ENCODE data around the gene PRKCH. TPM values are rescaled to one million over a fixed set of nuclear protein-coding genes. Genes with fewer than 3 reads are reported as not detected.

Gene PRKCH
- total RNA-seq, 2 experiments from 2014 or later: 0.85 to 2.3 TPM

GRCh38 chr14:61575126-61575525 lies 253.7 kb downstream of the PRKCH start:
- CTCF ChIA-PET (ENCODE audit: unreplicated experiment): no interaction called here

GRCh38 chr14:61575551-61576150 lies 254.3 kb downstream of the PRKCH start:
- Histone ChIP-seq H3K79me2 (ENCODE audit: insufficient read depth, low read depth, low read length) (no peaks in the 10 kb centered on the region), H4K20me1 (ENCODE audit: insufficient read depth, low read length) (no peaks in the 10 kb centered on the region), H2AFZ (ENCODE audit: low read length) (no peak overlapping the region), H3K36me3 (ENCODE audit: insufficient read depth, low read length) (no peaks in the 10 kb centered on the region), H3K4me1 (ENCODE audit: insufficient read depth, low read length, poor library complexity, severe bottlenecking) (peaks cover 22% of the 10 kb centered on the region), H3K9me2 (ENCODE audit: insufficient read depth, low read length) (no peaks in the 10 kb centered on the region), H3K9me3 (ENCODE audit: low read length) (no peaks in the 10 kb centered on the region), H3K4me2 (ENCODE audit: low read length) (no peak overlapping the region), H3K4me3 (ENCODE audit: low read depth, low read length, poor library complexity, severe bottlenecking) (no peak overlapping the region), H3K27ac (ENCODE audit: low read depth, low read length, poor library complexity, severe bottlenecking) (no peak overlapping the region)
- intact Hi-C loops (cut with micrococcal nuclease; ENCODE audit: unreplicated experiment): no loop called here
- DNase-seq (ENCODE audit: low spot score): no peak
- POLR2A ChIA-PET: interaction anchor here (0.5 to 0.8 kb wide), 2 partner anchors 48 to 145 kb away, joined by 3 to 5 read pairs; no protein-coding TSS in a partner anchor
- BruUV-seq (replicated peaks): no TSS peak
- no peak for TF ChIP-seq EZH2phosphoT487 (IDR thresholded peaks at IDR 0.05; ENCODE audit: borderline replicate concordance, low read depth, low read length)
- CTCF ChIA-PET (ENCODE audit: unreplicated experiment): no interaction called here

More at GRCh38 chr14:61575126-61575525, 253.7 kb downstream of the PRKCH start:
- H3K4me3 ChIP-seq (ENCODE audit: low read depth, low read length, poor library complexity, severe bottlenecking): no peak overlapping the region
- no peak for DNase-seq (ENCODE audit: low spot score)
- H2AFZ ChIP-seq (ENCODE audit: low read length): no peak overlapping the region
- H4K20me1 ChIP-seq (ENCODE audit: insufficient read depth, low read length): no peaks in the 10 kb centered on the region
- intact Hi-C loops (cut with micrococcal nuclease; ENCODE audit: unreplicated experiment): no loop called here
- H3K79me2 ChIP-seq (ENCODE audit: insufficient read depth, low read depth, low read length): no peaks in the 10 kb centered on the region
- TF ChIP-seq, protein P1, sequence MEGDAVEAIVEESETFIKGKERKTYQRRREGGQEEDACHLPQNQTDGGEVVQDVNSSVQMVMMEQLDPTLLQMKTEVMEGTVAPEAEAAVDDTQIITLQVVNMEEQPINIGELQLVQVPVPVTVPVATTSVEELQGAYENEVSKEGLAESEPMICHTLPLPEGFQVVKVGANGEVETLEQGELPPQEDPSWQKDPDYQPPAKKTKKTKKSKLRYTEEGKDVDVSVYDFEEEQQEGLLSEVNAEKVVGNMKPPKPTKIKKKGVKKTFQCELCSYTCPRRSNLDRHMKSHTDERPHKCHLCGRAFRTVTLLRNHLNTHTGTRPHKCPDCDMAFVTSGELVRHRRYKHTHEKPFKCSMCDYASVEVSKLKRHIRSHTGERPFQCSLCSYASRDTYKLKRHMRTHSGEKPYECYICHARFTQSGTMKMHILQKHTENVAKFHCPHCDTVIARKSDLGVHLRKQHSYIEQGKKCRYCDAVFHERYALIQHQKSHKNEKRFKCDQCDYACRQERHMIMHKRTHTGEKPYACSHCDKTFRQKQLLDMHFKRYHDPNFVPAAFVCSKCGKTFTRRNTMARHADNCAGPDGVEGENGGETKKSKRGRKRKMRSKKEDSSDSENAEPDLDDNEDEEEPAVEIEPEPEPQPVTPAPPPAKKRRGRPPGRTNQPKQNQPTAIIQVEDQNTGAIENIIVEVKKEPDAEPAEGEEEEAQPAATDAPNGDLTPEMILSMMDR (conservative IDR thresholded peaks at IDR 0.05; ENCODE audit: low read length): no peak
- no peak for TF ChIP-seq EZH2phosphoT487 (IDR thresholded peaks at IDR 0.05; ENCODE audit: borderline replicate concordance, low read depth, low read length)
- H3K4me1 ChIP-seq (ENCODE audit: insufficient read depth, low read length, poor library complexity, severe bottlenecking): peaks cover 27% of the 10 kb centered on the region
- H3K27ac ChIP-seq (ENCODE audit: low read depth, low read length, poor library complexity, severe bottlenecking): no peak overlapping the region
- no peaks in the 10 kb centered on the region for H3K36me3 ChIP-seq (ENCODE audit: insufficient read depth, low read length)
- no peak overlapping the region for H3K4me2 ChIP-seq (ENCODE audit: low read length)
- no peaks in the 10 kb centered on the region for H3K9me3 ChIP-seq (ENCODE audit: low read length)
- no peaks in the 10 kb centered on the region for H3K9me2 ChIP-seq (ENCODE audit: insufficient read depth, low read length)
- POLR2A ChIA-PET: interaction anchor here (0.5 to 0.8 kb wide), 2 partner anchors 49 to 145 kb away, joined by 3 to 5 read pairs; no protein-coding TSS in a partner anchor
- BruUV-seq (replicated peaks): no TSS peak

DNA sequence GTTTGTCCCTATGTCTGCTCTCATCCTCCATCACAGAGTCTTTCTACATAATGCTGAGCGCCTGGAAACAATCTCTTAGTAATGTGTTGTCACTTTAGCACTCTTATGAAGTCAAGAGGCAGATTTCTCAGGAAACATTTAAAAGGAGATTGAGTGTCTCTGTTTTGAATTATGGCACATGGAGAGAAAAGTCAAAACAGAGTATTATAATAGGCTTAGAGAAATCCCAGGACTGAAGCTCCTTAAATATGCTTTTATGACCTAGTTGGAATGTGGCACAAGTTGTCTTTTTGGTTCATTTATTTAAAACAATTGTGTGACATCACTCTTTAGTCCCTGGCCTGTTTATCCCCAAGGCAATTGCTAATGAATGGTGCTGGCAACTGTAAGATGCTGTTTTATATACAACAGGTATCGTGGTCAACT lies 256.1 kb downstream of the PRKCH start:
- CTCF ChIA-PET (ENCODE audit: unreplicated experiment): no interaction called here

More for the DNA sequence above, 256.1 kb downstream of the PRKCH start:
- H3K4me2 ChIP-seq (ENCODE audit: low read length): no peak overlapping the region
- no TSS peak for BruUV-seq (replicated peaks)
- TF ChIP-seq, protein P1 (conservative IDR thresholded peaks at IDR 0.05; ENCODE audit: low read length): no peak
- TF ChIP-seq EZH2phosphoT487 (IDR thresholded peaks at IDR 0.05; ENCODE audit: borderline replicate concordance, low read depth, low read length): no peak
- intact Hi-C loops (cut with micrococcal nuclease; ENCODE audit: unreplicated experiment): no loop called here
- no peaks in the 10 kb centered on the region for H3K79me2 ChIP-seq (ENCODE audit: insufficient read depth, low read depth, low read length)
- H3K27ac ChIP-seq (ENCODE audit: low read depth, low read length, poor library complexity, severe bottlenecking): no peak overlapping the region
- H3K36me3 ChIP-seq (ENCODE audit: insufficient read depth, low read length): no peaks in the 10 kb centered on the region
- H3K4me3 ChIP-seq (ENCODE audit: low read depth, low read length, poor library complexity, severe bottlenecking): no peak overlapping the region
- no peaks in the 10 kb centered on the region for H3K9me3 ChIP-seq (ENCODE audit: low read length)
- POLR2A ChIA-PET: interaction anchor here (0.9 kb wide), 1 partner anchor 24 kb away, joined by 4 read pairs; no protein-coding TSS in a partner anchor
- no peak for DNase-seq (ENCODE audit: low spot score)
- no peaks in the 10 kb centered on the region for H4K20me1 ChIP-seq (ENCODE audit: insufficient read depth, low read length)
- H2AFZ ChIP-seq (ENCODE audit: low read length): 0 out of 2 replicates have a peak overlapping the region, but pooled peaks have one; percentile 16
- H3K4me1 ChIP-seq (ENCODE audit: insufficient read depth, low read length, poor library complexity, severe bottlenecking): peaks cover 4% of the 10 kb centered on the region
- no peaks in the 10 kb centered on the region for H3K9me2 ChIP-seq (ENCODE audit: insufficient read depth, low read length)
